Suprapubic skin (tissue), 4 donors: ENCODE results near the gene CXorf58.

ENCODE experiments used
- CTCF ChIP-seq, 2 donors: fragments of 200-600 bp in 1 of 2; fragments of 450-650 bp in 1 of 2; sonication (generic) in 1 of 2; IDR thresholded peaks; one replicate each; pipeline ENCODE4 v1.5.1; 2016 to 2019; ENCODE audit warnings: antibody characterized with exemption in 2 of 2, mild to moderate bottlenecking in 1 of 2, moderate library complexity in 1 of 2
- EP300 ChIP-seq: sonication (generic); formaldehyde crosslinking; IDR thresholded peaks from one replicate; pipeline ENCODE4 v1.6.1; 2017; ENCODE audit warnings: antibody characterized with exemption
- POLR2A ChIP-seq, 2 donors: fragments of 450-650 bp; IDR thresholded peaks; one replicate each; pipeline ENCODE4 v1.6.1; 2017; ENCODE audit warnings: antibody characterized with exemption in 2 of 2, mild to moderate bottlenecking in 2 of 2, moderate library complexity in 2 of 2
- POLR2AphosphoS5 ChIP-seq, 3 donors: sonication (generic); formaldehyde crosslinking; IDR thresholded peaks; one replicate each; pipeline ENCODE4 v1.6.1; 2017; ENCODE audit warnings: antibody characterized with exemption in 3 of 3

GRCh38 chrX:23937100-23937499 is 29.3 kb downstream of the CXorf58 start:
- TF ChIP-seq EP300 (no peak), POLR2A (IDR thresholded peaks at IDR 0.05) (no peak), POLR2AphosphoS5 (IDR thresholded peaks at IDR 0.05) (no peak), CTCF (IDR thresholded peaks at IDR 0.05) (no peak)
